ENCODE results near the gene MAP6. TPM values are rescaled to one million over a fixed set of nuclear protein-coding genes. Genes with fewer than 3 reads are reported as not detected.

The MAP6 gene
- total RNA-seq, 2 experiments from 2014 or later, result not detected

GRCh38 chr11:75549370-75549958 is 119.4 kb downstream of the MAP6 start:
- peak overlapping the region; percentile 46 for H3K27ac Mint-ChIP-seq
- no peaks in the 10 kb centered on the region for H3K27me3 Mint-ChIP-seq (ENCODE audit: low read depth)
- intact Hi-C loops (cut with micrococcal nuclease), result loop anchor here (2.0 to 10.0 kb wide), 2 partner anchors 155 to 219 kb away; partner anchors contain the start of gene DGAT2
- no peak for DNase-seq
- CTCF ChIA-PET, result interaction anchor here (0.8 to 2.3 kb wide), 4 partner anchors 10 to 150 kb away, joined by 3 to 15 read pairs (median 3); no protein-coding TSS in a partner anchor
- H3K4me1 Mint-ChIP-seq (ENCODE audit: low read depth), result peaks cover 8% of the 10 kb centered on the region
- no peak overlapping the region for H3K4me3 Mint-ChIP-seq
- no peaks in the 10 kb centered on the region for H3K9me3 Mint-ChIP-seq
- H3K36me3 Mint-ChIP-seq (ENCODE audit: low read depth), result no peaks in the 10 kb centered on the region

GRCh38 chr11:75548595-75549272 is 120.1 kb downstream of the MAP6 start:
- Mint-ChIP-seq H3K27me3 (ENCODE audit: low read depth) (no peaks in the 10 kb centered on the region), H3K4me3 (no peak overlapping the region), H3K27ac (no peak overlapping the region), H3K9me3 (no peaks in the 10 kb centered on the region), H3K4me1 (ENCODE audit: low read depth) (peaks cover 8% of the 10 kb centered on the region), H3K36me3 (ENCODE audit: low read depth) (no peaks in the 10 kb centered on the region)
- DNase-seq, result no peak
- CTCF ChIA-PET, result interaction anchor here (0.7 to 2.3 kb wide), 11 partner anchors 11 to 149 kb away, joined by 3 to 15 read pairs (median 3); partner anchors contain the start of gene SERPINH1
- intact Hi-C loops (cut with micrococcal nuclease), result loop anchor here (2.0 to 10.0 kb wide), 2 partner anchors 156 to 220 kb away; partner anchors contain the start of gene DGAT2

- H3K4me3 Mint-ChIP-seq, result no peak overlapping the region
- H3K4me1 Mint-ChIP-seq (ENCODE audit: low read depth), result peaks cover 8% of the 10 kb centered on the region
- no peaks in the 10 kb centered on the region for H3K27me3 Mint-ChIP-seq (ENCODE audit: low read depth)
- DNase-seq, result peak; percentile 59
- intact Hi-C loops (cut with micrococcal nuclease), result loop anchor here (1.0 to 10.0 kb wide), 5 partner anchors 30 to 221 kb away; partner anchors contain the start of gene DGAT2
- H3K36me3 Mint-ChIP-seq (ENCODE audit: low read depth), result no peaks in the 10 kb centered on the region
- H3K27ac Mint-ChIP-seq, result no peak overlapping the region
- CTCF ChIA-PET, result interaction anchor here (1.9 kb wide), 1 partner anchor 103 kb away, joined by 4 read pairs; no protein-coding TSS in a partner anchor
- H3K9me3 Mint-ChIP-seq, result no peaks in the 10 kb centered on the region
These were observed 121.2 kb downstream of the MAP6 start for GRCh38 chr11:75547617-75548058.

- CTCF ChIA-PET, result interaction anchor here (0.6 to 1.9 kb wide), 5 partner anchors 14 to 233 kb away, joined by 3 to 4 read pairs (median 3); no protein-coding TSS in a partner anchor
- intact Hi-C loops (cut with micrococcal nuclease), result loop anchor here (1.0 to 10.0 kb wide), 4 partner anchors 30 to 158 kb away; no protein-coding TSS in a partner anchor
These were observed 121.7 kb downstream of the MAP6 start for GRCh38 chr11:75547177-75547576.

GRCh38 chr11:75543806-75544205 is 125.0 kb downstream of the MAP6 start:
- no peaks in the 10 kb centered on the region for H3K36me3 Mint-ChIP-seq (ENCODE audit: low read depth)
- H3K27me3 Mint-ChIP-seq (ENCODE audit: low read depth), result no peaks in the 10 kb centered on the region
- CTCF ChIA-PET, result interaction anchor here (1.3 to 1.7 kb wide), 2 partner anchors 17 to 99 kb away, joined by 4 read pairs; no protein-coding TSS in a partner anchor
- H3K9me3 Mint-ChIP-seq, result no peaks in the 10 kb centered on the region
- no peaks in the 10 kb centered on the region for H3K4me1 Mint-ChIP-seq (ENCODE audit: low read depth)
- intact Hi-C loops (cut with micrococcal nuclease), result loop anchor here (10.0 kb wide), 1 partner anchor 161 kb away; no protein-coding TSS in a partner anchor
- no peak overlapping the region for H3K27ac Mint-ChIP-seq
- no peak overlapping the region for H3K4me3 Mint-ChIP-seq
- DNase-seq, result no peak

More at GRCh38 chr11:75547177-75547576, 121.7 kb downstream of the MAP6 start:
- H3K4me3 Mint-ChIP-seq, result no peak overlapping the region
- H3K4me1 Mint-ChIP-seq (ENCODE audit: low read depth), result peaks cover 8% of the 10 kb centered on the region
- no peak for DNase-seq
- no peaks in the 10 kb centered on the region for H3K9me3 Mint-ChIP-seq
- H3K27ac Mint-ChIP-seq, result no peak overlapping the region
- no peaks in the 10 kb centered on the region for H3K36me3 Mint-ChIP-seq (ENCODE audit: low read depth)
- H3K27me3 Mint-ChIP-seq (ENCODE audit: low read depth), result no peaks in the 10 kb centered on the region

- intact Hi-C loops (cut with micrococcal nuclease), result loop anchor here (10.0 kb wide), 1 partner anchor 163 kb away; no protein-coding TSS in a partner anchor
- CTCF ChIA-PET, result interaction anchor here (1.0 kb wide), 1 partner anchor 36 kb away, joined by 5 read pairs; no protein-coding TSS in a partner anchor
- Mint-ChIP-seq H3K27ac (no peak overlapping the region), H3K9me3 (no peaks in the 10 kb centered on the region), H3K36me3 (ENCODE audit: low read depth) (no peaks in the 10 kb centered on the region), H3K27me3 (ENCODE audit: low read depth) (peaks cover 4% of the 10 kb centered on the region), H3K4me1 (ENCODE audit: low read depth) (peaks cover 7% of the 10 kb centered on the region), H3K4me3 (no peak overlapping the region)
- no peak for DNase-seq
These were observed 126.8 kb downstream of the MAP6 start for GRCh38 chr11:75542088-75542438.

- H3K36me3 Mint-ChIP-seq (ENCODE audit: low read depth), result no peaks in the 10 kb centered on the region
- CTCF ChIA-PET, result interaction anchor here (1.0 kb wide), 1 partner anchor 12 kb away, joined by 3 read pairs; no protein-coding TSS in a partner anchor
- H3K27ac Mint-ChIP-seq, result no peak overlapping the region
- intact Hi-C loops (cut with micrococcal nuclease), result loop anchor here (10.0 kb wide), 1 partner anchor 163 kb away; no protein-coding TSS in a partner anchor
- H3K27me3 Mint-ChIP-seq (ENCODE audit: low read depth), result peaks cover 4% of the 10 kb centered on the region
- H3K4me3 Mint-ChIP-seq, result no peak overlapping the region
- peaks cover 12% of the 10 kb centered on the region for H3K4me1 Mint-ChIP-seq (ENCODE audit: low read depth)
- H3K9me3 Mint-ChIP-seq, result no peaks in the 10 kb centered on the region
- no peak for DNase-seq
These were observed 127.4 kb downstream of the MAP6 start for GRCh38 chr11:75541193-75542087.

- H3K27me3 Mint-ChIP-seq (ENCODE audit: low read depth), result peaks cover 4% of the 10 kb centered on the region
- DNase-seq, result no peak
- intact Hi-C loops (cut with micrococcal nuclease), result loop anchor here (10.0 kb wide), 1 partner anchor 165 kb away; no protein-coding TSS in a partner anchor
- no peak overlapping the region for H3K4me3 Mint-ChIP-seq
- H3K27ac Mint-ChIP-seq, result no peak overlapping the region
- peaks cover 12% of the 10 kb centered on the region for H3K4me1 Mint-ChIP-seq (ENCODE audit: low read depth)
- no peaks in the 10 kb centered on the region for H3K36me3 Mint-ChIP-seq (ENCODE audit: low read depth)
- CTCF ChIA-PET, result interaction anchor here (1.0 kb wide), 1 partner anchor 10 kb away, joined by 3 read pairs; no protein-coding TSS in a partner anchor
- H3K9me3 Mint-ChIP-seq, result no peaks in the 10 kb centered on the region
These were observed 129.1 kb downstream of the MAP6 start for GRCh38 chr11:75539459-75540334.

GRCh38 chr11:75538150-75538942 is 130.5 kb downstream of the MAP6 start:
- H3K27ac Mint-ChIP-seq, result no peak overlapping the region
- H3K4me1 Mint-ChIP-seq (ENCODE audit: low read depth), result peaks cover 17% of the 10 kb centered on the region
- H3K4me3 Mint-ChIP-seq, result no peak overlapping the region
- no peaks in the 10 kb centered on the region for H3K36me3 Mint-ChIP-seq (ENCODE audit: low read depth)
- CTCF ChIA-PET, result interaction anchor here (0.6 to 2.9 kb wide), 3 partner anchors 12 to 149 kb away, joined by 3 to 10 read pairs (median 8); no protein-coding TSS in a partner anchor
- no peak for DNase-seq
- intact Hi-C loops (cut with micrococcal nuclease), result no loop called here
- peaks cover 4% of the 10 kb centered on the region for H3K27me3 Mint-ChIP-seq (ENCODE audit: low read depth)
- H3K9me3 Mint-ChIP-seq, result no peaks in the 10 kb centered on the region

- DNase-seq, result no peak
- Mint-ChIP-seq H3K9me3 (no peaks in the 10 kb centered on the region), H3K4me1 (ENCODE audit: low read depth) (peaks cover 17% of the 10 kb centered on the region), H3K36me3 (ENCODE audit: low read depth) (no peaks in the 10 kb centered on the region), H3K27ac (no peak overlapping the region), H3K27me3 (ENCODE audit: low read depth) (peaks cover 4% of the 10 kb centered on the region), H3K4me3 (no peak overlapping the region)
- intact Hi-C loops (cut with micrococcal nuclease), result no loop called here
- CTCF ChIA-PET, result interaction anchor here (1.0 to 2.9 kb wide), 3 partner anchors 36 to 149 kb away, joined by 3 to 10 read pairs (median 8); no protein-coding TSS in a partner anchor
These were observed 131.1 kb downstream of the MAP6 start for GRCh38 chr11:75537740-75538139.

All from activated naive CD4-positive, alpha-beta T cell treated with anti-CD3 and anti-CD28 coated beads for 36 hours (primary cell).